ENCODE results near the gene ABCB8. TPM values are rescaled to one million over a fixed set of nuclear protein-coding genes. Genes with fewer than 3 reads are reported as not detected.
A peak's percentile ranks its signal among the peaks of the same experiment; 100 is the strongest.

The ABCB8 gene
- total RNA-seq, 4 donors from 2014 or later: 21.0 to 49.0 (median 31.6) TPM

DNA sequence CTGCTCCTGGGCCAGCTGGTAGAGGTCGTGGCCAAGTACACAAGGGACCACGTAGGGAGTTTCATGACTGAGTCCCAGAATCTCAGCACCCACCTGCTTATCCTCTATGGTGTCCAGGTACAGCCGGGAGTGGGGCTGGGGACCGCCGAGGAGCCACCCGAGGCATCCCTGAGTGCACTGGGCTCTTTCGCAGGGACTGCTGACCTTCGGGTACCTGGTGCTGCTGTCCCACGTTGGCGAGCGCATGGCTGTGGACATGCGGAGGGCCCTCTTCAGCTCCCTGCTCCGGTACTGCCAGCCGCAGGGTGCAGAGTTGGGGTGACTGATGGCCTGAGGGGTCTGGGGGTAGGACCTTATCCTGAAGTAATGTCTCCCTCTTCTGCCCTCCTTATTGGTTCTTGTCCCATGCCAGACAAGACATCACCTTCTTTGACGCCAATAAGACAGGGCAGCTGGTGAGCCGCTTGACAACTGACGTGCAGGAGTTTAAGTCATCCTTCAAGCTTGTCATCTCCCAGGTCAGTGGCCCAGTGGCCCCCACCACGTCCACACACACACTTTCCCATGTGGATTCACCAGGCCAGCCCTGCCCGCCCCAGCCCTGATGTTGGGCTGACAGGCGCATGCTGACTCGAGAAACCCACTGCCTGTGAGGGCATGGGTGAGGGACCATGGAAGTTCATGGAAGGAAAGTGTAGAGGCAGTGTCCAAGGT, 6.2 kb downstream of the ABCB8 start:
- TF ChIP-seq POLR2A (IDR thresholded peaks at IDR 0.05) (no peak), EP300 (IDR thresholded peaks at IDR 0.05) (no peak)
- TF ChIP-seq, protein P1, sequence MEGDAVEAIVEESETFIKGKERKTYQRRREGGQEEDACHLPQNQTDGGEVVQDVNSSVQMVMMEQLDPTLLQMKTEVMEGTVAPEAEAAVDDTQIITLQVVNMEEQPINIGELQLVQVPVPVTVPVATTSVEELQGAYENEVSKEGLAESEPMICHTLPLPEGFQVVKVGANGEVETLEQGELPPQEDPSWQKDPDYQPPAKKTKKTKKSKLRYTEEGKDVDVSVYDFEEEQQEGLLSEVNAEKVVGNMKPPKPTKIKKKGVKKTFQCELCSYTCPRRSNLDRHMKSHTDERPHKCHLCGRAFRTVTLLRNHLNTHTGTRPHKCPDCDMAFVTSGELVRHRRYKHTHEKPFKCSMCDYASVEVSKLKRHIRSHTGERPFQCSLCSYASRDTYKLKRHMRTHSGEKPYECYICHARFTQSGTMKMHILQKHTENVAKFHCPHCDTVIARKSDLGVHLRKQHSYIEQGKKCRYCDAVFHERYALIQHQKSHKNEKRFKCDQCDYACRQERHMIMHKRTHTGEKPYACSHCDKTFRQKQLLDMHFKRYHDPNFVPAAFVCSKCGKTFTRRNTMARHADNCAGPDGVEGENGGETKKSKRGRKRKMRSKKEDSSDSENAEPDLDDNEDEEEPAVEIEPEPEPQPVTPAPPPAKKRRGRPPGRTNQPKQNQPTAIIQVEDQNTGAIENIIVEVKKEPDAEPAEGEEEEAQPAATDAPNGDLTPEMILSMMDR (IDR thresholded peaks at IDR 0.05): no peak
- WGBS, 2 donors: 84 to 85% methylated on average over 21 of the region's 21 CpGs

DNA sequence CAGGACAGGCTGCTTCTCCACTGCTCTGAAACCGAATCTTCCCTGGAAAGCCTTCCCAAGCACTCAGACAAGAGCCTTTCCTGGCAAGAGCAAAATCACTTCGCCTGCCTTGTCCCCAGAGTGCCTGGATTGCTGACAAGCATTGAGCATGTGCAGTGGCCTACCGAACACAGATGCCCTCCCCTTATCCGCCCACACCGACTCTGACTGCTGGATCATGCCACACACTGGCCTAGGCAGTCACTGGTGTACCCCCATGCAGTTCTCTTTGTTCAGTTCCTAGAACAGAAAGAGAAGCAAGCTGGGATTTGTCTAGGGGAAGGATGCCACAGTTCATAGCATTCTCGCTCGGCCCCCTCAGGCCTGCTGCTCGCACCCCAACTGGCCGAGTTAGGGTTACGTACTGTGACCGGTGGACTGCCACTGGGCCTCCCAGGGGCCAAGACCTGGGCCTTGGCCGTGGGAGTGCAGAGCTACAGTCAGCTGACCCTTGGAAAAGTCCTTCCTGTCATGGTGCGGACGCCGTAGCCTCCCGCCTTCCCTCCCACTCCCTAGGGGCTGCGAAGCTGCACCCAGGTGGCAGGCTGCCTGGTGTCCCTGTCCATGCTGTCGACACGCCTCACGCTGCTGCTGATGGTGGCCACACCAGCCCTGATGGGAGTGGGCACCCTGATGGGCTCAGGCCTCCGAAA, 6.9 kb downstream of the ABCB8 start:
- no peaks in the 10 kb centered on the region for H3K27me3 ChIP-seq
- 62 to 74% methylated on average over 12 to 19 of the region's 21 CpGs for WGBS, 2 donors
- H3K4me3 ChIP-seq: no peak overlapping the region
- peaks cover 0 to 81% (median 0%) of the 10 kb centered on the region in 3 donors for H3K36me3 ChIP-seq
- H3K9me3 ChIP-seq: no peaks in the 10 kb centered on the region
- TF ChIP-seq POLR2A (IDR thresholded peaks at IDR 0.05) (no peak), EP300 (IDR thresholded peaks at IDR 0.05) (no peak)
- TF ChIP-seq, protein P1 (IDR thresholded peaks at IDR 0.05): no peak
- no peak for DNase-seq (ENCODE audit: low spot score in 2 of 2)
- peaks cover 0 to 27% (median 9%) of the 10 kb centered on the region in 4 donors for H3K4me1 ChIP-seq
- peak overlapping the region in 3 of 4 donors; percentile 4 to 73 (median 67) for H3K27ac ChIP-seq

More for the DNA sequence above, 6.2 kb downstream of the ABCB8 start:
- H3K36me3 ChIP-seq: peaks cover 0 to 81% (median 0%) of the 10 kb centered on the region in 3 donors
- no peaks in the 10 kb centered on the region for H3K27me3 ChIP-seq
- peaks cover 0 to 24% (median 8%) of the 10 kb centered on the region in 4 donors for H3K4me1 ChIP-seq
- H3K9me3 ChIP-seq: no peaks in the 10 kb centered on the region
- no peak overlapping the region for H3K4me3 ChIP-seq
- DNase-seq (ENCODE audit: low spot score in 2 of 2): no peak
- peak overlapping the region in 2 of 4 donors; percentile 64 to 73 for H3K27ac ChIP-seq

DNA sequence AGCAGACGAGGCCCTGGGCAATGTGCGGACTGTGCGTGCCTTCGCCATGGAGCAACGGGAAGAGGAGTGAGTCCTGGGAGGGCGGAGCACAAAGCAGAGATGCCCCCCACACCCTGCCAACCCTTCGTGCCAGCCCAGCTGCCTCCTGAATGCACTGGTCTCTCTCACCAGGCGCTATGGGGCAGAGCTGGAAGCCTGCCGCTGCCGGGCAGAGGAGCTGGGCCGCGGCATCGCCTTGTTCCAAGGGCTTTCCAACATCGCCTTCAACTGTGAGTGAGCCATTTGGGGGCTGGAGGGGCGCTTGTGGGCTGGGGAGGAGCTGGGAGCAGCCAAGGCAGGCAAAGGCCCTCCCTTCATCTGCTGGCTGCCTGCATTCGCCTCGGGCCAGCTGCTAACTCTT, 7.7 kb downstream of the ABCB8 start:
- Histone ChIP-seq H3K27me3 (no peaks in the 10 kb centered on the region), H3K27ac (peak overlapping the region in 1 of 4 donors; percentile 73), H3K4me3 (no peak overlapping the region), H3K36me3 (peaks cover 0 to 79% (median 0%) of the 10 kb centered on the region in 3 donors), H3K4me1 (peaks cover 0 to 27% (median 9%) of the 10 kb centered on the region in 4 donors), H3K9me3 (no peaks in the 10 kb centered on the region)
- 91 to 93% methylated on average over 8 to 17 of the region's 17 CpGs for WGBS, 2 donors
- TF ChIP-seq, protein P1 (IDR thresholded peaks at IDR 0.05): no peak
- TF ChIP-seq EP300 (IDR thresholded peaks at IDR 0.05) (no peak), POLR2A (IDR thresholded peaks at IDR 0.05) (no peak)
- DNase-seq (ENCODE audit: low spot score in 2 of 2): no peak

DNA sequence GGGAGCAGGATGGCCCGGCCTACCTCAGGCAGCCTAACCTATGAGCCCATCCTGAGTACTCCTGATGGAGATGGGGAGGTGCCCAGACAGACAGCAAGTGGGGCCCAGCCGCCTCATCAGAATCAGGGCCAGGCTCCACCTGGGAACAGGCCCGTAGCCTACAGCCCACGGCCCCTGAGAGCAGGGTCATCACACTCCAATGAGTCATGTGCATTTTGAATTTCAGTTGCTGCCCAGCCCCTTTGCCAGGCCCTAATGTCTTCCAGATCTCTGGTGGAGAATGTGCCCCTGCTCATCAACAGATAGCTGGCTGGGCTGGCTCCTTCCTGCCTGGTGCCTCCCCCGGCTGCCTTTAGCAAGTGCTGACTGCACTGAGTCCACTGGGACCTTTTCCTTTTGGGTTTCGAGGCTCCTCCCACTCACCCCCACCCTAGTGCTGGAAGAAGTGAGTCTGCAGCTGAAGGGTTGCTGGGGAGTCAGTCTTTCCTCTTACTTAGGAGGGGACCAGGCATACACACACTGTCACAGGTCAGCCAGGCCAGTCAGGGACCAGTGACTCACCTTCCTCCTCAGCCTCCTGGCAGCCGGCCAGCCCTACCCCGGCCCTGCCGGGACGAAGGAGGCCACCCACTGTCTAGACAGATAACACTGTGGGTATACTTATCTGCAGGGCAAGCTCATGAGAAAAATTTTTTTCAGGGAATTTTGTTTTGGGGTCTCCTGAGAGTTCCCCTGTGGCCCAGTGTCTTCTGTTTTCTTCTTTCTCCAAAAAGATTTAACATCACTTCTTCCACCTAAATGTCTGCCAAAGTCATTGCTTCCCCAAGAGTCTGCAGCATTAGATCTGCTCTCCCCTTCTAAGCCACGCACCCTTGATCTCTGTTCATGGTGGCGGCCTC, 10.9 kb downstream of the ABCB8 start:
- Histone ChIP-seq H3K9me3 (no peaks in the 10 kb centered on the region), H3K4me1 (peaks cover 0 to 27% (median 9%) of the 10 kb centered on the region in 4 donors), H3K27ac (peak overlapping the region in 2 of 4 donors; percentile 20 to 70), H3K4me3 (no peak overlapping the region), H3K27me3 (no peaks in the 10 kb centered on the region), H3K36me3 (peaks cover 0 to 81% (median 0%) of the 10 kb centered on the region in 3 donors)
- DNase-seq (ENCODE audit: low spot score in 2 of 2): peak; percentile 23 to 45
- TF ChIP-seq, protein P1 (IDR thresholded peaks at IDR 0.05): no peak
- TF ChIP-seq EP300 (IDR thresholded peaks at IDR 0.05): peak in 1 of 2 donors; percentile 45
- 38 to 40% methylated on average over 10 to 12 of the region's 12 CpGs for WGBS, 2 donors

Data from tibial nerve (tissue), 4 donors.